ENCODE results near the gene SLC29A1. TPM values are rescaled to one million over a fixed set of nuclear protein-coding genes. Genes with fewer than 3 reads are reported as not detected.

SLC29A1 gene
- total and polyA plus RNA-seq, 9 of the 15 experiments (the other 6 are each of a cell fraction or from before 2014, with no cell fraction given) = 18.9 to 170 (median 57.7) TPM

- TF ChIP-seq ZNF609 (CRISPR knock-in tag; IDR thresholded peaks at IDR 0.05; ENCODE audit: borderline replicate concordance) = no peak
- TF ChIP-seq NELFE (IDR thresholded peaks at IDR 0.05; ENCODE audit: insufficient read depth, insufficient read length) = no peak
- TF ChIP-seq SP2 (IDR thresholded peaks at IDR 0.05; ENCODE audit: extremely low read depth, low read depth, low read length, poor library complexity, severe bottlenecking) = no peak
- TF ChIP-seq MGA (IDR thresholded peaks at IDR 0.05) = no peak
- TF ChIP-seq SFPQ (IDR thresholded peaks at IDR 0.05; ENCODE audit: low read depth, low read length) = no peak
- peak; percentile 86 for TF ChIP-seq MTA1 (IDR thresholded peaks at IDR 0.05; ENCODE audit: borderline replicate concordance)
- peak; percentile 92 for TF ChIP-seq MEIS2 (IDR thresholded peaks at IDR 0.05; ENCODE audit: partially characterized antibody)
- no peak for TF ChIP-seq ZNF589 (CRISPR knock-in tag; IDR thresholded peaks at IDR 0.05; ENCODE audit: low read depth)
- TF ChIP-seq ZNF584 (CRISPR knock-in tag; IDR thresholded peaks at IDR 0.05; ENCODE audit: low read depth) = no peak
Measured at GRCh38 chr6:44203955-44204354, 19.4 kb upstream of the SLC29A1 start (continued).
